HEK293 (cell line): ENCODE results near the gene ANKRD11.

Experiments used
- CTCF ChIA-PET: fragments of 350-600 bp; formaldehyde crosslinking; extraction: SDS; loops from one replicate; lab custom pipeline; 2021; ENCODE audit warnings: antibody characterized with exemption; lab: Yijun Ruan, JAX
- POLR2A ChIA-PET: fragments of 300-600 bp; formaldehyde crosslinking; extraction: SDS; loops from one replicate; lab custom pipeline; 2020; ENCODE audit warnings: antibody characterized with exemption, inconsistent platforms; lab: Yijun Ruan, JAX
- H3K27ac ChIP-seq: fragments of 200-500 bp; sonication (Bioruptor generic); 2 replicates; pipeline ENCODE4 v1.5.1; 2014; ENCODE audit warnings: low read depth, low read length, control low read depth, inconsistent platforms; ENCODE audit errors: extremely low read depth
- H3K36me3 ChIP-seq, 2 experiments: fragments of 200-500 bp in 1 of 2; sonication (Bioruptor generic) in 1 of 2; 1 replicate in 1 of 2; 2 replicates in 1 of 2; pipeline ENCODE4 v1.5.1; 2014 to 2017; ENCODE audit warnings: inconsistent platforms in 2 of 2, low read length in 2 of 2; ENCODE audit not compliant: control insufficient read depth in 2 of 2, insufficient read depth in 1 of 2
- H3K4me1 ChIP-seq: fragments of 200-500 bp; sonication (Bioruptor generic); 2 replicates; pipeline ENCODE4 v1.5.1; 2014; ENCODE audit warnings: mild to moderate bottlenecking, low read length, inconsistent platforms; ENCODE audit not compliant: control insufficient read depth, insufficient read depth
- H3K4me3 ChIP-seq: 2 replicates; pipeline ENCODE4 v1.5.1; 2011; ENCODE audit warnings: low read depth, mild to moderate bottlenecking, control low read depth, low read length, moderate library complexity
- H3K9me3 ChIP-seq: fragments of 200-500 bp; sonication (Bioruptor generic); 2 replicates; pipeline ENCODE4 v1.5.1; 2014; ENCODE audit warnings: low read depth, low read length, inconsistent platforms; ENCODE audit not compliant: control insufficient read depth, insufficient read depth
- FEZF1 ChIP-seq: fragments of 450-650 bp; formaldehyde crosslinking; IDR thresholded peaks from 2 replicates; pipeline ENCODE4 v1.5.1; 2016; ENCODE audit warnings: missing biosample characterization, missing genetic modification characterization
- GLI4 ChIP-seq: fragments of 450-650 bp; formaldehyde crosslinking; IDR thresholded peaks from 2 replicates; pipeline ENCODE4 v1.5.1; 2016; ENCODE audit warnings: missing biosample characterization, missing genetic modification characterization
- HIC1 ChIP-seq: fragments of 450-650 bp; formaldehyde crosslinking; IDR thresholded peaks from 2 replicates; pipeline ENCODE4 v1.5.1; 2016; ENCODE audit warnings: missing biosample characterization, missing genetic modification characterization
- HOXA7 ChIP-seq: sonication (generic); formaldehyde crosslinking; IDR thresholded peaks from 2 replicates; pipeline ENCODE4 v1.8.1; 2022; ENCODE audit warnings: missing genetic modification reagents, borderline replicate concordance
- KLF16 ChIP-seq: fragments of 450-650 bp; formaldehyde crosslinking; IDR thresholded peaks from 2 replicates; pipeline ENCODE4 v1.5.1; 2017; ENCODE audit warnings: missing biosample characterization, missing genetic modification characterization
- PATZ1 ChIP-seq: fragments of 450-650 bp; formaldehyde crosslinking; IDR thresholded peaks from 2 replicates; pipeline ENCODE4 v1.5.1; 2016; ENCODE audit warnings: missing biosample characterization, missing genetic modification characterization
- REPIN1 ChIP-seq: fragments of 450-650 bp; formaldehyde crosslinking; IDR thresholded peaks from 2 replicates; pipeline ENCODE4 v1.5.1; 2017; ENCODE audit warnings: missing biosample characterization, missing genetic modification characterization, low read depth
- SCRT2 ChIP-seq: fragments of 450-650 bp; formaldehyde crosslinking; IDR thresholded peaks from 2 replicates; pipeline ENCODE4 v1.5.1; 2016; ENCODE audit warnings: missing biosample characterization, missing genetic modification characterization
- SP7 ChIP-seq: fragments of 450-650 bp; formaldehyde crosslinking; IDR thresholded peaks from 2 replicates; pipeline ENCODE4 v1.5.1; 2016; ENCODE audit warnings: missing biosample characterization, missing genetic modification characterization
- ZBTB17 ChIP-seq: fragments of 450-650 bp; formaldehyde crosslinking; IDR thresholded peaks from 2 replicates; pipeline ENCODE4 v1.5.1; 2016; ENCODE audit warnings: missing biosample characterization, missing genetic modification characterization
- ZNF10 ChIP-seq: fragments of 450-650 bp; formaldehyde crosslinking; IDR thresholded peaks from 2 replicates; pipeline ENCODE4 v1.5.1; 2017; ENCODE audit warnings: missing biosample characterization, missing genetic modification characterization
- ZNF169 ChIP-seq: fragments of 450-650 bp; formaldehyde crosslinking; IDR thresholded peaks from 2 replicates; pipeline ENCODE4 v1.5.1; 2016; ENCODE audit warnings: missing biosample characterization, missing genetic modification characterization
- ZNF174 ChIP-seq: fragments of 450-650 bp; formaldehyde crosslinking; IDR thresholded peaks from 2 replicates; pipeline ENCODE4 v1.5.0; 2017; ENCODE audit warnings: missing biosample characterization, mild to moderate bottlenecking, missing genetic modification characterization
- ZNF175 ChIP-seq: fragments of 450-650 bp; formaldehyde crosslinking; IDR thresholded peaks from 2 replicates; pipeline ENCODE4 v1.5.1; 2016; ENCODE audit warnings: missing biosample characterization, missing genetic modification characterization
- ZNF19 ChIP-seq: fragments of 450-650 bp; formaldehyde crosslinking; IDR thresholded peaks from 2 replicates; pipeline ENCODE4; 2016; ENCODE audit warnings: missing biosample characterization, missing genetic modification characterization, low read depth
- ZNF2 ChIP-seq: fragments of 450-650 bp; formaldehyde crosslinking; IDR thresholded peaks from 2 replicates; pipeline ENCODE4 v1.5.1; 2016; ENCODE audit warnings: missing biosample characterization, missing genetic modification characterization
- ZNF239 ChIP-seq: fragments of 450-650 bp; formaldehyde crosslinking; IDR thresholded peaks from 2 replicates; pipeline ENCODE4 v1.5.1; 2016; ENCODE audit warnings: missing biosample characterization, missing genetic modification characterization
- ZNF292 ChIP-seq: fragments of 450-650 bp; formaldehyde crosslinking; IDR thresholded peaks from 2 replicates; pipeline ENCODE4 v1.5.1; 2016; ENCODE audit warnings: low read depth, missing biosample characterization, missing genetic modification characterization, borderline replicate concordance
- ZNF324 ChIP-seq: fragments of 450-650 bp; formaldehyde crosslinking; IDR thresholded peaks from 2 replicates; pipeline ENCODE4 v1.5.1; 2016; ENCODE audit warnings: missing biosample characterization, missing genetic modification characterization
- ZNF341 ChIP-seq: fragments of 450-650 bp; formaldehyde crosslinking; IDR thresholded peaks from 2 replicates; pipeline ENCODE4; 2016; ENCODE audit warnings: low read depth, missing biosample characterization, missing genetic modification characterization
- ZNF354C ChIP-seq: fragments of 450-650 bp; formaldehyde crosslinking; IDR thresholded peaks from 2 replicates; pipeline ENCODE4 v1.5.1; 2016; ENCODE audit warnings: missing biosample characterization, missing genetic modification characterization, low read depth, borderline replicate concordance
- ZNF37A ChIP-seq: fragments of 450-650 bp; IDR thresholded peaks from 2 replicates; pipeline ENCODE4 v1.5.1; 2018; ENCODE audit warnings: missing biosample characterization, missing genetic modification characterization
- ZNF426 ChIP-seq: fragments of 450-650 bp; formaldehyde crosslinking; IDR thresholded peaks from 2 replicates; pipeline ENCODE4 v1.5.1; 2017; ENCODE audit warnings: missing biosample characterization, missing genetic modification characterization, mild to moderate bottlenecking, inconsistent platforms, moderate library complexity
- ZNF449 ChIP-seq: fragments of 450-650 bp; formaldehyde crosslinking; IDR thresholded peaks from 2 replicates; pipeline ENCODE4 v1.5.1; 2017; ENCODE audit warnings: missing biosample characterization, mild to moderate bottlenecking, missing genetic modification characterization, moderate library complexity
- ZNF548 ChIP-seq: fragments of 450-650 bp; formaldehyde crosslinking; IDR thresholded peaks from 2 replicates; pipeline ENCODE4 v1.5.1; 2016; ENCODE audit warnings: missing biosample characterization, missing genetic modification characterization
- ZNF629 ChIP-seq: fragments of 450-650 bp; formaldehyde crosslinking; IDR thresholded peaks from 2 replicates; pipeline ENCODE4 v1.5.1; 2017; ENCODE audit warnings: missing biosample characterization, missing genetic modification characterization
- ZNF660 ChIP-seq: fragments of 450-650 bp; IDR thresholded peaks from 2 replicates; pipeline ENCODE4 v1.5.1; 2018; ENCODE audit warnings: missing biosample characterization, mild to moderate bottlenecking, missing genetic modification characterization

ANKRD11 gene

GRCh38 chr16:89364606-89365005, 125.8 kb downstream of the ANKRD11 start:
- Histone ChIP-seq H3K36me3 (peaks cover 0 to 2% of the 10 kb centered on the region in 2 experiments; a peak in 1 of 3 replicates), H3K4me1 (peaks cover 42% of the 10 kb centered on the region), H3K9me3 (no peaks in the 10 kb centered on the region), H3K27ac (no peak overlapping the region), H3K4me3 (no peak overlapping the region)
- POLR2A ChIA-PET = no interaction called here
- TF ChIP-seq HIC1 (no peak), ZNF449 (peak; percentile 88), ZNF426 (tag by site-specific recombination) (no peak), ZNF292 (tag by site-specific recombination) (no peak), ZNF324 (tag by site-specific recombination) (no peak), ZNF548 (no peak), ZNF174 (tag by site-specific recombination) (no peak), GLI4 (tag by site-specific recombination) (no peak), REPIN1 (tag by site-specific recombination) (no peak), FEZF1 (tag by site-specific recombination) (peak; percentile 11; the same call in 1 of the 2 replicates), ZNF341 (tag by site-specific recombination) (0 out of 2 replicates have a peak, but pooled peaks have one; percentile 17), ZNF660 (tag by site-specific recombination) (no peak), KLF16 (tag by site-specific recombination) (no peak)
- CTCF ChIA-PET = no interaction called here

GRCh38 chr16:89363621-89364393, 126.6 kb downstream of the ANKRD11 start:
- ChIA-PET POLR2A (no interaction called here), CTCF (interaction anchor here (0.7 kb wide), 1 partner anchor 125 kb away, joined by 4 read pairs; no protein-coding TSS in a partner anchor)
- Histone ChIP-seq H3K9me3 (no peaks in the 10 kb centered on the region), H3K27ac (no peak overlapping the region), H3K36me3 (peaks cover 0 to 2% of the 10 kb centered on the region in 2 experiments; a peak in 1 of 3 replicates), H3K4me1 (peaks cover 43% of the 10 kb centered on the region), H3K4me3 (no peak overlapping the region)
- TF ChIP-seq ZNF2 (tag by site-specific recombination) = 0 out of 2 replicates have a peak, but pooled peaks have one; percentile 34
- TF ChIP-seq ZNF10 (tag by site-specific recombination) = no peak
- TF ChIP-seq ZNF239 (tag by site-specific recombination) = no peak
- TF ChIP-seq PATZ1 (tag by site-specific recombination) = 0 out of 2 replicates have a peak, but pooled peaks have one; percentile 41
- TF ChIP-seq ZNF37A (tag by site-specific recombination) = no peak
- TF ChIP-seq ZNF175 (tag by site-specific recombination) = no peak
- TF ChIP-seq ZNF169 (tag by site-specific recombination) = no peak
- no peak for TF ChIP-seq ZNF19 (tag by site-specific recombination)
- peak; percentile 56; the same call in 1 of the 2 replicates for TF ChIP-seq SP7 (tag by site-specific recombination)
- TF ChIP-seq ZNF354C (tag by site-specific recombination) = no peak
- 0 out of 2 replicates have a peak, but pooled peaks have one; percentile 17 for TF ChIP-seq ZNF629 (tag by site-specific recombination)
- TF ChIP-seq HIC1 = peak; percentile 43
- TF ChIP-seq ZBTB17 (tag by site-specific recombination) = peak; percentile 83
- peak; percentile 81 for TF ChIP-seq SCRT2 (tag by site-specific recombination)
- TF ChIP-seq HOXA7 = no peak
